ENCODE results near the gene PHYHIPL.

DNA sequence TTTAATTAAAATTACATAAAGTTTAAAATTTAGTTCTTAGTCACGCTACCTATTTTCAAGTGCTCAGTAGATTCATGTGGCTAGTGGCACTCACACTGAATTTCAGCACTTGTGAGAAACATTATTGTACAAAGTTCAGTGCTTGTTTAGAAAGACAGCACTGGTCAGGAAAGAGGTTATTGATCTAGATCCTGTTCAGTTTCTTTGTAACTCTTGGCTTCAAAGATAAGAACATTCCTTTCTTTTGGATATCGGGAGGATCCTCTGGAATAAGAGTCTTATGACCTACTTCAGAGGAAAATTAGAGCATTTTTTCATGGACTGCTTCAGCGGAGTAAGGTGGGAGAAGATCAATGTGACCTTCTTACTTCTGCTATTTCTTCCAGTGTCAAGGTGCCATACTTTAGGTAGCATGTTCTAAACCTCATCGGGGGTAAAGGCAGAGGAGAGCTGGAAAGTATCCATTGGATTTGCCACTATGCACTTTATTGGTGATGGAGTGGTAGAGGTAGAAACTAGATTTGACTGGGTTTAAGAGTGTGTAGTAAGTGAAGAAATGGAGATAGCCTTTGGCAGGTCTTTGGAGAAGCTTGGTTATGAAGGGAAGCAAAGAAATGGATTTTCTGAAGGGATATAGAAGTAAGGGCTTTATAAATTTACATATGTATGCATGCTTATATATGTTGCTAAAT is 39.9 kb downstream of the PHYHIPL start:
- TF ChIP-seq, protein P1, sequence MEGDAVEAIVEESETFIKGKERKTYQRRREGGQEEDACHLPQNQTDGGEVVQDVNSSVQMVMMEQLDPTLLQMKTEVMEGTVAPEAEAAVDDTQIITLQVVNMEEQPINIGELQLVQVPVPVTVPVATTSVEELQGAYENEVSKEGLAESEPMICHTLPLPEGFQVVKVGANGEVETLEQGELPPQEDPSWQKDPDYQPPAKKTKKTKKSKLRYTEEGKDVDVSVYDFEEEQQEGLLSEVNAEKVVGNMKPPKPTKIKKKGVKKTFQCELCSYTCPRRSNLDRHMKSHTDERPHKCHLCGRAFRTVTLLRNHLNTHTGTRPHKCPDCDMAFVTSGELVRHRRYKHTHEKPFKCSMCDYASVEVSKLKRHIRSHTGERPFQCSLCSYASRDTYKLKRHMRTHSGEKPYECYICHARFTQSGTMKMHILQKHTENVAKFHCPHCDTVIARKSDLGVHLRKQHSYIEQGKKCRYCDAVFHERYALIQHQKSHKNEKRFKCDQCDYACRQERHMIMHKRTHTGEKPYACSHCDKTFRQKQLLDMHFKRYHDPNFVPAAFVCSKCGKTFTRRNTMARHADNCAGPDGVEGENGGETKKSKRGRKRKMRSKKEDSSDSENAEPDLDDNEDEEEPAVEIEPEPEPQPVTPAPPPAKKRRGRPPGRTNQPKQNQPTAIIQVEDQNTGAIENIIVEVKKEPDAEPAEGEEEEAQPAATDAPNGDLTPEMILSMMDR (IDR thresholded peaks at IDR 0.05): no peak
- TF ChIP-seq POLR2AphosphoS5 (IDR thresholded peaks at IDR 0.05): no peak
- no peak for TF ChIP-seq POLR2A (IDR thresholded peaks at IDR 0.05)
- no peak for TF ChIP-seq EP300 (IDR thresholded peaks at IDR 0.05)

All from gastroesophageal sphincter (tissue), 3 donors.